Measurements from ENCODE around the gene UBE2E2.

Gene UBE2E2

DNA sequence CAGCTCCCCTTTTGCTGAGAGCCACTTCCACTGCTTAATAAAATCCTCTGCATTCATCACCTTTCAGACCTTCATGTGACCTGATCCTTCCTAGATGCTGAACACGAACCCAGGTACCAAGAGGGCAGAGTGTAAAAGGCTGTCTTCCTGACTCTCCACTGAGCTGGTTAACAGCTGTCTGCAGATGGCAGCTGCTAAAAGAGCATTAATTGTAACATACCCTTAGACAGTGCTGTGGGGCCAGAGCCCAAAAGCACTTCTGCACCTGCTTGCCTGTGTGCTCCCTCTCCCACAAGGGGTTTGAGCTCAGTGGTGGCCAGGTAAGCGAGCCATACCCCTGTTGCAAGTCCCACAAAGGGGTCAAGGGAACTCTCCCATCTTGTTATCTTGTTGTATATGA, 187.3 kb downstream of the UBE2E2 start:
- Histone ChIP-seq H3K4me3 (ENCODE audit: low read depth, low read length) (no peak overlapping the region), H3K27me3 (ENCODE audit: control insufficient read depth, insufficient read depth, low read length) (no peaks in the 10 kb centered on the region), H3K4me1 (ENCODE audit: control insufficient read depth, insufficient read depth, low read length) (peaks cover 38% of the 10 kb centered on the region), H3K36me3 (ENCODE audit: control insufficient read depth, insufficient read depth, low read length) (no peaks in the 10 kb centered on the region), H3K9me3 (ENCODE audit: control insufficient read depth, insufficient read depth, low read length) (no peaks in the 10 kb centered on the region), H3K27ac (ENCODE audit: low read depth, low read length) (no peak overlapping the region), H3K9ac (ENCODE audit: low read depth, low read length) (no peak overlapping the region)

DNA sequence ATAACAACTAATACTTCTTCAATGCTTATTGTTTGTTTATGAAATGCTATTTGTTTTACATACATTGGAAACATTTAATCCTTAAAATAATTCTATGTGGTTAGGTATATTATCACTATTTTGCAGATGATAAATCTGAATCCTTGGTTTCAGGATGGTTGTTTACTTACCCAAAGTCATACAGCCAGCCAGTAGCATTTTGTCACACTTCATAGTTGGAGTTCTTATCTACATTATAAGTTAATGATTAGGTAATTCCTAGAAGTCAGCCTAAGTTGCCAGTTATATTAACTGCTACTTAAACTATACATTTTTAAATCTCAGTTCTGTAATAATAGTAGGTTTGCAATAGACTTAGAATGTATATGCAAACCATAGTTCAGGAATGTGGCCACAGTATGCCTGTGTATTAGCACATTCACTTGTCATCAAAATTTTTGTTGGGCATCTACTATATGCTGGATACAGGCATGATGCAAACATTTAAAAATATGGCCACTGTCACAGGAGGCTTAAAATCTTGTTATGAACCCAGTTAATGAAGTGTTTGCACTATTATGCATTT, 187.9 kb downstream of the UBE2E2 start:
- H3K4me1 ChIP-seq (ENCODE audit: control insufficient read depth, insufficient read depth, low read length), result peaks cover 38% of the 10 kb centered on the region
- H3K9ac ChIP-seq (ENCODE audit: low read depth, low read length), result no peak overlapping the region
- H3K9me3 ChIP-seq (ENCODE audit: control insufficient read depth, insufficient read depth, low read length), result no peaks in the 10 kb centered on the region
- H3K4me3 ChIP-seq (ENCODE audit: low read depth, low read length), result no peak overlapping the region
- H3K27me3 ChIP-seq (ENCODE audit: control insufficient read depth, insufficient read depth, low read length), result no peaks in the 10 kb centered on the region
- H3K27ac ChIP-seq (ENCODE audit: low read depth, low read length), result no peak overlapping the region
- no peaks in the 10 kb centered on the region for H3K36me3 ChIP-seq (ENCODE audit: control insufficient read depth, insufficient read depth, low read length)

DNA sequence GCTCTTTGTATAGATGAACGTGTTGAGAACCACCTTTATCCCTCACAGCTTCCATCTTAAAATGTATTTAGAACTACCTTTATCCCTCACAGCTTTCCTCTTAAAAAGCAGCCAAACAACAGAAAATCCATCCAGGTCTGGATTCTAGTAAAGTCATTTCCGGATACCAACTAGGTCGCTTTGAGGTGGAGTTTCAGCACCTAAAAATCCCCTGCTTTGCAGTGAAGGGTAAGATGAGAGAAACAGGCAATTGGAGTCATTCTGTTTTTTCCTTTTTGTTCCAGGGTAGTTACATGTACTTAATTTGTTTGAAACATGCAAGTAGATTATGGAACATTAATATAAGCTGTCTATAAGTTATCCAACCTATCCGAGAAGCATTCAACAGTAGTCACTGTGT, 192.0 kb downstream of the UBE2E2 start:
- H3K4me1 ChIP-seq (ENCODE audit: control insufficient read depth, insufficient read depth, low read length), result peaks cover 12% of the 10 kb centered on the region
- H3K36me3 ChIP-seq (ENCODE audit: control insufficient read depth, insufficient read depth, low read length), result no peaks in the 10 kb centered on the region
- no peaks in the 10 kb centered on the region for H3K9me3 ChIP-seq (ENCODE audit: control insufficient read depth, insufficient read depth, low read length)
- no peak overlapping the region for H3K4me3 ChIP-seq (ENCODE audit: low read depth, low read length)
- no peak overlapping the region for H3K9ac ChIP-seq (ENCODE audit: low read depth, low read length)
- no peak overlapping the region for H3K27ac ChIP-seq (ENCODE audit: low read depth, low read length)
- H3K27me3 ChIP-seq (ENCODE audit: control insufficient read depth, insufficient read depth, low read length), result no peaks in the 10 kb centered on the region

DNA sequence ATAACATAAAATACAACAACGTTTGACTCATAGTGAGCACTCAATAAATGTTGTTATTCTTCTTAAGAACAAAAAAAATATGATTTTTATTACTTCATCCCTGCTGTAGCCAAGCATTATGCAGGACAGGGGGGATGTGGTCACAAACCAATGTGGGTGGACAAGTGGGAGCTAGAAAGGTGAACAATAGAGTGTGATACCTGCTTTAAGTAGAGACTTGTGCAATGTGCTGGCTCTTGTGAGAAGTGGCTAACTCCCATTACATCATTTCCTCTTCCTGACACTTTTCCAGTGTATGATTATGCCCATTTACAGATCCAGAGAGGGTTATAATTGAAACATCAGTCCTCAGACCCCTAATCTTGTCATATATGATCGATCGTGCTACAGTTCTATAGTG, 193.6 kb downstream of the UBE2E2 start:
- peaks cover 12% of the 10 kb centered on the region for H3K4me1 ChIP-seq (ENCODE audit: control insufficient read depth, insufficient read depth, low read length)
- no peak overlapping the region for H3K27ac ChIP-seq (ENCODE audit: low read depth, low read length)
- no peak overlapping the region for H3K4me3 ChIP-seq (ENCODE audit: low read depth, low read length)

DNA sequence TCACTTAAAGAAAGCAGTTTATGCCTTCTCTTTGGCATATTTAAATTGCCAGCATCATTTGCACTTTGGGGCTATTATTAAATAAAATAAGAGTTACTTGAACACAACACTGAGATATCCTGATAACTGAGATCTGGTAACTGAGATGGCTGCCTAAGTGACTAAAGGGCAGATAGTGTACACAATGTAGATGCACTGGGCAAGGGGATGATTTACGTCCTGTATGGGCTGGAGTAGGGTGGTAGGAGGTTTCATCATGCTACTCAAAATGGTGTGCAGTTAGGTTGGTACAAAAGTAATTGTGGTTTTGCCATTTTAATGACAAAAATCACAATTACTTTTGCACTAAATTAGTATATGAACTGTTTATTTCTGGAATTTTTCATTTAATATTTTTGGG, 196.1 kb downstream of the UBE2E2 start:
- Histone ChIP-seq H3K9me3 (ENCODE audit: control insufficient read depth, insufficient read depth, low read length) (no peaks in the 10 kb centered on the region), H3K27me3 (ENCODE audit: control insufficient read depth, insufficient read depth, low read length) (no peaks in the 10 kb centered on the region), H3K4me1 (ENCODE audit: control insufficient read depth, insufficient read depth, low read length) (peaks cover 9% of the 10 kb centered on the region), H3K9ac (ENCODE audit: low read depth, low read length) (no peak overlapping the region), H3K4me3 (ENCODE audit: low read depth, low read length) (no peak overlapping the region), H3K27ac (ENCODE audit: low read depth, low read length) (no peak overlapping the region), H3K36me3 (ENCODE audit: control insufficient read depth, insufficient read depth, low read length) (no peaks in the 10 kb centered on the region)

More for the DNA sequence above, 193.6 kb downstream of the UBE2E2 start:
- Histone ChIP-seq H3K27me3 (ENCODE audit: control insufficient read depth, insufficient read depth, low read length) (no peaks in the 10 kb centered on the region), H3K36me3 (ENCODE audit: control insufficient read depth, insufficient read depth, low read length) (no peaks in the 10 kb centered on the region), H3K9ac (ENCODE audit: low read depth, low read length) (no peak overlapping the region), H3K9me3 (ENCODE audit: control insufficient read depth, insufficient read depth, low read length) (no peaks in the 10 kb centered on the region)

DNA sequence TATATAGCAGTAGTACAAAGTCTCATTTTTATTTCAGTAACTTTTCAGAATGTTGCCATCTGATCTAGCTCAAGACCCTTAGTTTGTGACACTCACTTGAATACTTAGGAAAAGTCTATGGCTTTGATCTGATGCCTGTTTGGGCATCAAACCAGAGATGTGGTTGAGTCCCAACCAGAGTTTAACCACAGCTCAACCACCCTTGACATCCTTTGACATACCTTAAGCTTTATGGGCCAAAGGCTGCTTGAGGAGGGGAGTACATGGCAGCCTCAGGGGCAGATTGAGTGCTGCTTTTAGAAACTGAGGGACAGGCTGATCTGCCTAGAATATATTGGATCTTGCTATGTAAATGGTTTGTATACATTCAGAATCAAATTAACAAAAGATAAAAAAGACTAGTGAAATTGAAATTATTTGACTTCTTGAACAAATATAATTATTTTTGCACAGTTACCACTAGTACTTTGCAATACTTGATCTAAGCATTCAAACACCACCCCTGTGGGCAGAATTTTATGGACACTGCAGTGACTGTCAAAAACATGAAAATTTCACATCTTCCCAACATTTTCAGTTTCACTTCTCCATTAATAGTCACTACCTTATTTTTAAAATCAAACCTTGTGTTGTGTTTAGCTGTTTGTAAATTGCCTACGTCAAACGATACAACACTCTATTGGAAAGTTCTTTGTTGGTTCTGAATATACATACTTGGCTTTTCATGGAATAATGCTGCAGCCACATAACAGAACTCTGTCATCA, 199.8 kb downstream of the UBE2E2 start:
- no peaks in the 10 kb centered on the region for H3K27me3 ChIP-seq (ENCODE audit: control insufficient read depth, insufficient read depth, low read length)
- H3K27ac ChIP-seq (ENCODE audit: low read depth, low read length), result no peak overlapping the region
- no peaks in the 10 kb centered on the region for H3K36me3 ChIP-seq (ENCODE audit: control insufficient read depth, insufficient read depth, low read length)
- no peak overlapping the region for H3K9ac ChIP-seq (ENCODE audit: low read depth, low read length)
- no peak overlapping the region for H3K4me3 ChIP-seq (ENCODE audit: low read depth, low read length)
- no peaks in the 10 kb centered on the region for H3K9me3 ChIP-seq (ENCODE audit: control insufficient read depth, insufficient read depth, low read length)
- H3K4me1 ChIP-seq (ENCODE audit: control insufficient read depth, insufficient read depth, low read length), result peaks cover 19% of the 10 kb centered on the region

DNA sequence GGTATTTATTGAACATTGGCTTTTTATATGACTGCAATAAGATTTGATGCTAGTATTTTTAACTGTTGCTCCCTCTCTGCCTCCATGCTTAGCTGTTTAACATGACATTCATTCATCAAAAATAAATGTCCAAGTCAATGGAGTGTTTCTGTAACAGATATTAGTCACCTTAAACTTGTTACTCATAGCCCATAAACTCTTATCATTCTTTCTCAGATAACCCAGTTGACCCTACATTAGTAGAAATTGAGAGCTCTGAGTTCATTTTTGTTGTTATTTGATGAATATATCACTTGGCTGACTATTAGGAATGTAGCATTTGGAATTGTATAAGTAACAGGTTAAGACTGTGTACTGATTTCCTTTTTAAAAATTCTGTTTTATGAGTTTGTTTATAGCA, 201.1 kb downstream of the UBE2E2 start:
- Histone ChIP-seq H3K4me3 (ENCODE audit: low read depth, low read length) (no peak overlapping the region), H3K27me3 (ENCODE audit: control insufficient read depth, insufficient read depth, low read length) (no peaks in the 10 kb centered on the region), H3K27ac (ENCODE audit: low read depth, low read length) (no peak overlapping the region), H3K4me1 (ENCODE audit: control insufficient read depth, insufficient read depth, low read length) (peaks cover 23% of the 10 kb centered on the region), H3K9ac (ENCODE audit: low read depth, low read length) (no peak overlapping the region), H3K36me3 (ENCODE audit: control insufficient read depth, insufficient read depth, low read length) (no peaks in the 10 kb centered on the region), H3K9me3 (ENCODE audit: control insufficient read depth, insufficient read depth, low read length) (no peaks in the 10 kb centered on the region)

DNA sequence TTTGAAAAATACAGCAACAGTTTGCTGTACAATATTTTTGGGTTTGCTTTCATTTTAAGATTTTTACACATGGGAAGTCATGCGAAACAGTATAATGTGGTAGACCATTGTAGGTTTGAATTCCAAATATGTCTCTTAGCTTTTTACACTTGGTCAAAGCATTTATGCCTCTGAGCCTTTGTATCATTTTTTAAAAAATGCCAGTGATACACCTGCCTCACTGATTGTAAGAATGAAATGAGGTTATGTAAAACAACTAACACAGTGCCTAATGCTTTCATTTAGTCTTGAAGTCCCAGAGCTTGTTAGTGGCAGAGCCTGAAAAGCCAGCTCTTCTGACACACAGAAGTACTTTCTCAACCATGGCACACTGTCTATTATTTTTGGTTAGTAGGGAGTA, 202.0 kb downstream of the UBE2E2 start:
- no peak overlapping the region for H3K4me3 ChIP-seq (ENCODE audit: low read depth, low read length)
- H3K9ac ChIP-seq (ENCODE audit: low read depth, low read length), result no peak overlapping the region
- H3K36me3 ChIP-seq (ENCODE audit: control insufficient read depth, insufficient read depth, low read length), result no peaks in the 10 kb centered on the region
- H3K27ac ChIP-seq (ENCODE audit: low read depth, low read length), result no peak overlapping the region
- H3K4me1 ChIP-seq (ENCODE audit: control insufficient read depth, insufficient read depth, low read length), result peaks cover 23% of the 10 kb centered on the region
- no peaks in the 10 kb centered on the region for H3K27me3 ChIP-seq (ENCODE audit: control insufficient read depth, insufficient read depth, low read length)
- no peaks in the 10 kb centered on the region for H3K9me3 ChIP-seq (ENCODE audit: control insufficient read depth, insufficient read depth, low read length)

DNA sequence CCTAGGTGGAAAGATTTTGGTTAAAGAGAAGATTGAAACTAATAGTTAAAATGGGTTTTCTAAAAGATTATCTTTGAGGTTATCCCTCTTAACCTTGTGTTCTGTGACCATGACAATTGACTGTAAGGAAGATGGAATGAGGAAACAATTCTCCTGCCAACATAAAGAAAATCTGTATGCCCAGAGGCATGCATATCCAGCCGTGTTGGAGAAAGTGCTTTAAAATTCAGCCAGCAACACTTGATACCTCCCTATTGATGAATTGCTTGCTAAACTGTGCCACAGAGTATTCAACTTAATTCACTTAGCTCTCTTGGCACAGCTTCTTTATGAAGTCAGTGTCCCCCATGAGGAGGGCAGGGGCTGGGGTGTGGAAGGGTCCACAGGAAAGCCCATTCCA, 203.5 kb downstream of the UBE2E2 start:
- no peak overlapping the region for H3K4me3 ChIP-seq (ENCODE audit: low read depth, low read length)
- no peaks in the 10 kb centered on the region for H3K27me3 ChIP-seq (ENCODE audit: control insufficient read depth, insufficient read depth, low read length)
- no peaks in the 10 kb centered on the region for H3K9me3 ChIP-seq (ENCODE audit: control insufficient read depth, insufficient read depth, low read length)
- H3K27ac ChIP-seq (ENCODE audit: low read depth, low read length), result no peak overlapping the region
- H3K4me1 ChIP-seq (ENCODE audit: control insufficient read depth, insufficient read depth, low read length), result peaks cover 24% of the 10 kb centered on the region
- no peaks in the 10 kb centered on the region for H3K36me3 ChIP-seq (ENCODE audit: control insufficient read depth, insufficient read depth, low read length)
- no peak overlapping the region for H3K9ac ChIP-seq (ENCODE audit: low read depth, low read length)

DNA sequence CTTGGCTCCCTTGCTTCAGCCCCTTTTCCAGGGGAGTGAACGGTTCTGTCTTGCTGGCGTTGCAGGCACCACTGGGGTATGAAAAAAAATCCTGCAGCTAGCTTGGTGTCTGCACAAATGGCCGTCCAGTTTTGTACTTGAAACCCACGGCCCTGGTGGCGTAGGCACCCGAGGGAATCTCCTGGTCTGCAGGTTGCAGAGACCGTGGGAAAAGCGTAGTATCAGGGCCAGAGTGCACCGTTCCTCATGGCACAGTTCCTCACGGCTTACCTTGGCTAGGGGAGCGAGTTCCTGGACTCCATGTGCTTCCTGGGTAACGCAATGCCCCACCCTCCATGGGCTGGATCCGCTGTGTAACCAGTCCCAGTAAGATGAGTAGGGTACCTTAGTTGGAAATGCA, 214.9 kb downstream of the UBE2E2 start:
- 0 out of 2 replicates have a peak, but pooled peaks cover 3% of the 10 kb centered on the region for H3K4me1 ChIP-seq (ENCODE audit: control insufficient read depth, insufficient read depth, low read length)
- no peaks in the 10 kb centered on the region for H3K36me3 ChIP-seq (ENCODE audit: control insufficient read depth, insufficient read depth, low read length)
- no peak overlapping the region for H3K4me3 ChIP-seq (ENCODE audit: low read depth, low read length)
- no peak overlapping the region for H3K9ac ChIP-seq (ENCODE audit: low read depth, low read length)
- no peak overlapping the region for H3K27ac ChIP-seq (ENCODE audit: low read depth, low read length)
- H3K27me3 ChIP-seq (ENCODE audit: control insufficient read depth, insufficient read depth, low read length), result no peaks in the 10 kb centered on the region
- no peaks in the 10 kb centered on the region for H3K9me3 ChIP-seq (ENCODE audit: control insufficient read depth, insufficient read depth, low read length)

DNA sequence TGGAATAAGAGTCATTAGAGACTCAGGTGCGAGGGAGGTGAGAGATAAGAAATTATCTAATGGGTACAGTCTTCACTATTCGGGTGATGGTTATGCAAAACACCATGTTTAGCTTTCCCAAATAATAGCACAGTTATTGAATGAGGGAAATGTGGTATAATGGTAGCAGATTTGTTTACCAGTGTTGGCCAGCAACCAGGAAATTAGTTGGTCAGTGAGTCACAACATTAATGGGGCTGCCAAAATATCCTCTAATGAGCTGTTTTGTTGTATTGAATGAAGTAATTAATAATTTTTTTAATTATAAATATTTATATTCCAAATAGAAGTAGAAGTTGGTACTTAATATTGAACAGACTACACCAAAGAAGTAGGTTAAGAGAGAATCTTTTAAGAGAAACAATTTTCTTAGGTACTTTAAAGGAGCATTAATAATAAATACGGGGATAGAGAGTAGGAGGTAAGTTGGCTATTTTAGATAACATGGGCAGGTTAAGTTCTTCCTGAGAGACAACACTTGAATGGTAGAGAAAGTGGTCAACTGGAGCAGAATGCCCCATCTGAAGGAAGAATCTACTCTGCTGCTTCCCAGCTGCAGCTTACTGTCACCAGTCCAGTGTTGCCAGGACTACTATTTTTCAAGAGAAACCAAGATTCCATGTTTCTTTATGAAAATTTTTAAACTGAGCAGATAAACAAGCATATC, 218.8 kb downstream of the UBE2E2 start:
- H3K9me3 ChIP-seq (ENCODE audit: control insufficient read depth, insufficient read depth, low read length), result no peaks in the 10 kb centered on the region
- no peaks in the 10 kb centered on the region for H3K27me3 ChIP-seq (ENCODE audit: control insufficient read depth, insufficient read depth, low read length)
- H3K4me1 ChIP-seq (ENCODE audit: control insufficient read depth, insufficient read depth, low read length), result peaks cover 18% of the 10 kb centered on the region
- H3K36me3 ChIP-seq (ENCODE audit: control insufficient read depth, insufficient read depth, low read length), result no peaks in the 10 kb centered on the region
- H3K4me3 ChIP-seq (ENCODE audit: low read depth, low read length), result no peak overlapping the region
- H3K9ac ChIP-seq (ENCODE audit: low read depth, low read length), result no peak overlapping the region
- no peak overlapping the region for H3K27ac ChIP-seq (ENCODE audit: low read depth, low read length)

All from HUES48 (cell line).